GM12872 (cell line): ENCODE data around the gene LINGO1.

Experiments used
- TF ChIP-seq, protein P1 (sequence below): IDR thresholded peaks from 3 replicates; pipeline ENCODE4 v1.5.1; 2011; ENCODE audit warnings: low read depth, mild to moderate bottlenecking, low read length, moderate library complexity; ENCODE audit not compliant: insufficient read depth

The LINGO1 gene

DNA sequence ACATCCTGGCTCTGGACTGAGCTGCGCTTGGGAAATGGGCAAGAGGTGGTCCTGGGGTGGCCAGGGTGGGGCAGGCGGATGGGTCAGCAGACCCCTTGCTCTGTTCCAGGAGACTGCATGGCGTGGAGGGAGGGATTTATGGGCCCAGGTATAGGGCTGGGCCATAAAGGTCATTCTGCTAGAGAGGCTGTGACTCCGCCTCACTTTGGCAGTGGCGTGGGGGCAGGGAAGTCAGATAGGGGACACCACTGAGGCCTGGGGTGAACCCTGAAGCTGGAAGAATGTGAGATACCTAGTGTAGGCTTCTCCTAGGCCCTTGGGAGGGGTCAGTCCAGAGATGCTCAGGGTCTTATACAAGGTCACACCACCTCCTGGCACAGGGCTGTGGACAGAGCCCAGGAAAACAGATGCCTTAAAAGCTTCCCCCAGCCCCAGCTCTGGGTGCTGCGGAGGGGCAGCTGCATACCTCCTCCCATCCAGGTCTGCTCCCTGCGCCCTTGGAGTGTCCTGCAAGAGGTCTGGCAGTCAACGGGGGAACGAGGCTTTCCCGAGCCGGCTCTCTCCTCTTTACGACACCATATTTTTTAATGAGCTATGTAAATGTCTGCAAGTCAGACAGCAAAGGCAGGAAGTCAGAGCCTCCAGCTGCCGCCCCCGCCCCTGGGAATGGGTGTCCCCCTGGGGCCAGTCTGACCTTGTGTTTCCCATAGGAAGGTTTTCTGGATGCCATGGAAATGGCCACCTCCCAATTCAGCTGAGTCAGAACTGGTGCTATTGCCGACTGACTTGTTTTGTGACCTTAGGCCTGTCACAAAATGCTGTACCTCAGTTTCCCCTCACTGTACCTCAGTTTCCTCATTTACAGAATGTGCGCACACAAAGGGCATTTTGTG, 26.3 kb downstream of the LINGO1 start:
- TF ChIP-seq, protein P1, sequence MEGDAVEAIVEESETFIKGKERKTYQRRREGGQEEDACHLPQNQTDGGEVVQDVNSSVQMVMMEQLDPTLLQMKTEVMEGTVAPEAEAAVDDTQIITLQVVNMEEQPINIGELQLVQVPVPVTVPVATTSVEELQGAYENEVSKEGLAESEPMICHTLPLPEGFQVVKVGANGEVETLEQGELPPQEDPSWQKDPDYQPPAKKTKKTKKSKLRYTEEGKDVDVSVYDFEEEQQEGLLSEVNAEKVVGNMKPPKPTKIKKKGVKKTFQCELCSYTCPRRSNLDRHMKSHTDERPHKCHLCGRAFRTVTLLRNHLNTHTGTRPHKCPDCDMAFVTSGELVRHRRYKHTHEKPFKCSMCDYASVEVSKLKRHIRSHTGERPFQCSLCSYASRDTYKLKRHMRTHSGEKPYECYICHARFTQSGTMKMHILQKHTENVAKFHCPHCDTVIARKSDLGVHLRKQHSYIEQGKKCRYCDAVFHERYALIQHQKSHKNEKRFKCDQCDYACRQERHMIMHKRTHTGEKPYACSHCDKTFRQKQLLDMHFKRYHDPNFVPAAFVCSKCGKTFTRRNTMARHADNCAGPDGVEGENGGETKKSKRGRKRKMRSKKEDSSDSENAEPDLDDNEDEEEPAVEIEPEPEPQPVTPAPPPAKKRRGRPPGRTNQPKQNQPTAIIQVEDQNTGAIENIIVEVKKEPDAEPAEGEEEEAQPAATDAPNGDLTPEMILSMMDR, result no peak

DNA sequence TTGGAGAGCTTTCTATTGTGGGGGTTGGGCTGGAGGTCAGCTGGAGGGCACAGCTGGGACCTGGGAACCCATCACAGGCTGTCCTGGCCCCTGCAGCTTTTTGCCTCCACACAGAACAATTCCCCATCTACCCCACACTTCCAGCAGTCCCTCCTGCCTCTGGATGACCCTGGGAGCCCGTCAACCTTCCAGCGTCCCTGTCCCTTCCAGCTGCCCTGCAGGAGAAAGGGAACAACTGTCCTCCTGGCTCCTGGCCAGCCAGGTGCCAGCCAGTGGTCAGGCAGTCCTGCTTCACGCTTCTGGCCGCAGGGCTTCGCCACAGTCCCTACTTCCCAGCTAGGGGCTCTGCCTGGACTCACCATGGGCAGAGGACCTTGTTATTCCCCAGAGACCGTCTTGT, 27.2 kb downstream of the LINGO1 start:
- TF ChIP-seq, protein P1, result no peak

DNA sequence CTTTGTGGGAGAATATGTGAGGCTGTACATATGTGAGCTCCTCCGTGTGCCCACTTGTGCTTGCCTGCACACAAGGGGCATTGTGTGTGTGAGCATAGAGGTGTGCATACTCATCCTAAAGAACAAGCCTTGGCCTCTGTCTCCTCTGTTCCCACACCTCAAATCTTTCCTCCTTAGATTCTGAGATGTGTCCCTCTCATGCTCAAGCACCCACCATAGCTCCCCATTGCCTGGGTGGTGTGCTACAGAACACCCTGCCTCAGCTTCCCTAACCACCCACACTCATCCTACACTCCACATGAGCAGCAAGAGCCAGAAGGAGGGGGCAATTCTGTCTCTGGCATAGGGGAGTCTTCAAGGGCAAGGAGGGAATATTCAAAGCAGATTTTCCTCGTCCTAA, 27.7 kb downstream of the LINGO1 start:
- TF ChIP-seq, protein P1, result no peak

DNA sequence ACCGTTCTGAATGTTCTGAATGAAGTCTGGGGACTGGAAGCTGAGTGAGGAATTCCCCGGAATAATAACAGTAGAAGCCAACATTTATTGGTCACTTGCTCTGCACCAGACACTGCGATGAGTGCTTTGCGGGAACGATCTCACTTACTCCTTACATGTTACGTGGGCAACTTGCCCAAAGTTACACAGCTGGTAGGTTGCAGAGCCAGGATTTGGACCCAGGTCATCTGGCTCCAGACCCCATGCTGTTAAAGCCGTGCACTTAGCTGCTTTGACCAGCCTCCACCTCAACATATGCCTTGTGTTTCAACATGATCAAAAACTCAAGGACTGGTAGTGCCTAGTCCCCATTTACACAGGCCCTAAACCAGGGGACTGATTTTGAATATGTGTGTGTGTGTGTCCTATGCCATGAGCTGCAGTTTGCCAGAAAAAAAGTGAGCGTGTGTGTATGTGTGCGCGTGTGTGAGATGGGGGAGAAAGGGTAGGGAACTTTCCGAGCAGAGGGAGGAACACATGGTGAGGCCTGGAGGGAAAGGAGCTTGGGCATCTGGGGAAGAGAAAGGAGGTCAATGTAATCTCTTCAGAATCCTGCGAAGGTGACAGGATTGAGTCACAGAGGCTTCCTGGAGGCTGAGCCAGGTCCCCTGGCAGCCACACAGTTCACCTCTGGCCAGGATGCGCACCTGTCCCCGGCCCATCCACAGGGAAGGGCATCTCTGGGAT, 28.9 kb downstream of the LINGO1 start:
- TF ChIP-seq, protein P1, result no peak

DNA sequence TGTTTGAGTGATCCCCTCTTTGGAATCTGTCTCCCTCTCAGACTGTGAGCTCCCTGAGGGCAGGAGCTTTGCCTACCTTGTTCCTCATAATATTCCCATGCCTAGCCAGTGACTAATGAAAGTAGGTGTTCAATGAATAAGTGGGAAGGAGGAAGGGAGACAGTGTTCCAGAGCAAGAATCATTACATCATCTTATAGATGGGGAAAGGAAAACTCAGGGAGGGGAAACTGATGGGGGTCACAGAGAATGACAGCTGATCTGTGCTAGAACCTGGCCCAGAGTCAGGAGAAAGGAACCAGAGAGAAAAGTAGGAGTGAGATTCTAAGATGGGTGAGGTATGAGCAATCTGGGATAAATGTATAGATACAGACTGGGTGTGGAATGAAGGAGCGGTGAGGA, 29.9 kb downstream of the LINGO1 start:
- TF ChIP-seq, protein P1, result no peak

DNA sequence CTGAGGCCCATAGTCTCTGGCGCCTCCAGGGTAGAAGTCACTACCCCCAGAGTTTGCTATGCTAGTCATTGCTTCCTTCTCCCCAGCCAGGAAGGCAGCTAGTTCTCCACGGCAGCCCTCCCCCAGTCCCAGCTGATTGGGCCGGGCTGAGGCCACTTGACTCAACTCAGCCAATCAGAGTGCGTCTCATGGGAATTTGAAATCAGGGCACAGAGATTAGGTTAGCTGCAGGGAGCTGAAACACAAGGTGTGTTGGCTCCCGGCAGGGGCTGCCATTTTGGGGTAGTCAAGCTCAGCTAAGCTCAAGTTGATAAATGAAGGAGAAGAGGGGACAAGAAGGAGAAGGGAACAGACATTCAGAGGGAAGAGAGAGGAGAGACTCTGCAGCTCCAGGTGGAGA, 32.8 kb downstream of the LINGO1 start:
- TF ChIP-seq, protein P1, result no peak

DNA sequence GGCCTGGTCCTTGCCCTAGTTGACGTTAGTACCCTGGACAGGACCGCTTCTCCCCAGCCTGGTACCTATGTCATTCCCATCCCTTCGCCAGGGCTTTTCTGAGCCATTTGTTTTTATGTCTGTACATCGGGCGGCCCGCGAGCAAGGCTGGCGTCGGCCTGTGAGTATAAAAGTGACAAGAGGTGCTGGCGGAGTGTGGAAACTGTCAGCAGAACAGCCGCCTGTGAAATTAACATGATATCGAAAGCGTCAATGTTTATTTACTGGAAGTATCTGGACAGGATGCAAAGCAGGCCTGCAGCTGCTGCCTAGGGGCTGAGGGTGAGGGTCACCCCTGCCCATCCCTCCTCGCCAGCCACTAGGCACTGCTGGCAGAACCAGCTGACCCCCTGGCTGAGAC, 33.4 kb downstream of the LINGO1 start:
- TF ChIP-seq, protein P1, result no peak
